Astrocyte (in vitro differentiated cells and primary cell): ENCODE results near the gene AP1G2.

Source experiments
- CTCF ChIP-seq: IDR thresholded peaks from 2 replicates; pipeline ENCODE4 v1.5.1; 2011; ENCODE audit warnings: low read depth, mild to moderate bottlenecking, inconsistent platforms, low read length, moderate library complexity; ENCODE audit not compliant: insufficient read depth
- EZH2 ChIP-seq: IDR thresholded peaks from 2 replicates; pipeline ENCODE4 v1.6.1; 2012; ENCODE audit warnings: mild to moderate bottlenecking, low read length, inconsistent platforms; ENCODE audit not compliant: insufficient read depth

- TF ChIP-seq CTCF (no peak), EZH2 (no peak)
These were observed 12.1 kb upstream of the AP1G2 start for GRCh38 chr14:23579739-23580138.
